OCI-LY7 (cell line): ENCODE measurements around the gene ISOC2. TPM values are rescaled to one million over a fixed set of nuclear protein-coding genes. Genes with fewer than 3 reads are reported as not detected.

Source experiments
- BruUV-seq: library from RNA; stranded (reverse); fragments of 400-500 nt; replicated peaks from 2 replicates; lab custom pipeline; 2021; lab: Mats Ljungman, UMichigan
- CTCF ChIA-PET: fragments of 300-600 bp; sonication (Branson Sonifier 250); formaldehyde crosslinking; loops from one replicate; lab custom pipeline; 2022; ENCODE audit warnings: antibody characterized with exemption; ENCODE audit not compliant: unreplicated experiment; lab: Charles Lee
- POLR2A ChIA-PET: fragments of 300-600 bp; sonication (Branson Sonifier 250); formaldehyde crosslinking; loops from one replicate; lab custom pipeline; 2022; ENCODE audit warnings: antibody characterized with exemption; lab: Charles Lee
- DNase-seq: peaks from one replicate; pipeline ENCODE4 v3.0.0-alpha.2; 2015; ENCODE audit warnings: low spot score
- H2AFZ ChIP-seq: fragments of 200-600 bp; sonication (generic), shearing (Covaris generic); 2 replicates; pipeline ENCODE4 v1.6.1; 2014; ENCODE audit warnings: mild to moderate bottlenecking, antibody characterized with exemption, low read length, moderate library complexity
- H3K27ac ChIP-seq: fragments of 200-600 bp; sonication (generic); 2 replicates; pipeline ENCODE4 v1.5.1; 2014; ENCODE audit warnings: mixed run types, low read depth, mild to moderate bottlenecking, moderate library complexity, low read length, inconsistent platforms; ENCODE audit not compliant: poor library complexity, severe bottlenecking
- H3K36me3 ChIP-seq: fragments of 200-600 bp; sonication (generic); 2 replicates; pipeline ENCODE4 v1.6.1; 2014; ENCODE audit warnings: mild to moderate bottlenecking, antibody characterized with exemption, low read length, moderate library complexity, mixed read lengths; ENCODE audit not compliant: insufficient read depth
- H3K4me1 ChIP-seq: fragments of 200-600 bp; sonication (generic); 2 replicates; pipeline ENCODE4 v1.5.1; 2014; ENCODE audit warnings: mild to moderate bottlenecking, low read length; ENCODE audit not compliant: insufficient read depth, poor library complexity, severe bottlenecking
- H3K4me2 ChIP-seq: fragments of 200-600 bp; sonication (generic); 2 replicates; pipeline ENCODE4 v1.6.1; 2014; ENCODE audit warnings: mild to moderate bottlenecking, low read length
- H3K4me3 ChIP-seq: fragments of 200-600 bp; sonication (generic); 2 replicates; pipeline ENCODE4 v1.5.1; 2014; ENCODE audit warnings: mild to moderate bottlenecking, low read depth, low read length; ENCODE audit not compliant: poor library complexity, severe bottlenecking
- H3K79me2 ChIP-seq: fragments of 200-600 bp; sonication (generic); 2 replicates; pipeline ENCODE4 v1.6.1; 2016; ENCODE audit warnings: low read depth, mild to moderate bottlenecking, low read length, moderate library complexity, mixed read lengths; ENCODE audit not compliant: insufficient read depth
- H3K9me2 ChIP-seq: fragments of 200-600 bp; sonication (generic); 2 replicates; pipeline ENCODE4 v1.6.1; 2016; ENCODE audit warnings: mild to moderate bottlenecking, low read length, mixed read lengths; ENCODE audit not compliant: insufficient read depth
- H3K9me3 ChIP-seq: fragments of 200-600 bp; sonication (generic); 2 replicates; pipeline ENCODE4 v1.6.1; 2014; ENCODE audit warnings: mild to moderate bottlenecking, mixed run types, low read length, mixed read lengths
- H4K20me1 ChIP-seq: fragments of 200-600 bp; sonication (generic); 2 replicates; pipeline ENCODE4 v1.6.1; 2014; ENCODE audit warnings: mild to moderate bottlenecking, antibody characterized with exemption, low read length, moderate library complexity, mixed read lengths; ENCODE audit not compliant: insufficient read depth
- EZH2phosphoT487 ChIP-seq: fragments of 200-600 bp; sonication (generic); IDR thresholded peaks from 2 replicates; pipeline ENCODE4 v1.6.1; 2018; ENCODE audit warnings: low read depth, borderline replicate concordance, mild to moderate bottlenecking, mixed run types, antibody characterized with exemption, low read length, moderate library complexity, mixed read lengths
- intact Hi-C: fragments of 100-400 bp; cut with micrococcal nuclease; formaldehyde crosslinking; loops from one replicate; pipeline ENCODE4 v1.10.0; 2022; ENCODE audit not compliant: unreplicated experiment
- total RNA-seq, 2 experiments: library from RNA; depleted of rRNA in 1 of 2; stranded (reverse); fragments of >200 nt in 1 of 2; shearing (Covaris generic) in 1 of 2; gene quantifications; 2 replicates each; pipeline ENCODE4 v1.2.3, GENCODE V29; 2014 to 2022
- TF ChIP-seq, protein P1 (sequence below): fragments of 200-600 bp; sonication (generic); conservative IDR thresholded peaks from 2 replicates; pipeline ENCODE4 v1.5.1; 2014; ENCODE audit warnings: mild to moderate bottlenecking, antibody characterized with exemption, low read length, moderate library complexity, mixed read lengths

ISOC2 gene
- total RNA-seq, 2 experiments from 2014 or later: 37.0 to 115 TPM

- ChIA-PET POLR2A (no interaction called here), CTCF (no interaction called here)
- peaks cover 3% of the 10 kb centered on the region for H3K4me1 ChIP-seq
- H3K9me3 ChIP-seq: no peaks in the 10 kb centered on the region
- H3K79me2 ChIP-seq: no peaks in the 10 kb centered on the region
- TF ChIP-seq, protein P1, sequence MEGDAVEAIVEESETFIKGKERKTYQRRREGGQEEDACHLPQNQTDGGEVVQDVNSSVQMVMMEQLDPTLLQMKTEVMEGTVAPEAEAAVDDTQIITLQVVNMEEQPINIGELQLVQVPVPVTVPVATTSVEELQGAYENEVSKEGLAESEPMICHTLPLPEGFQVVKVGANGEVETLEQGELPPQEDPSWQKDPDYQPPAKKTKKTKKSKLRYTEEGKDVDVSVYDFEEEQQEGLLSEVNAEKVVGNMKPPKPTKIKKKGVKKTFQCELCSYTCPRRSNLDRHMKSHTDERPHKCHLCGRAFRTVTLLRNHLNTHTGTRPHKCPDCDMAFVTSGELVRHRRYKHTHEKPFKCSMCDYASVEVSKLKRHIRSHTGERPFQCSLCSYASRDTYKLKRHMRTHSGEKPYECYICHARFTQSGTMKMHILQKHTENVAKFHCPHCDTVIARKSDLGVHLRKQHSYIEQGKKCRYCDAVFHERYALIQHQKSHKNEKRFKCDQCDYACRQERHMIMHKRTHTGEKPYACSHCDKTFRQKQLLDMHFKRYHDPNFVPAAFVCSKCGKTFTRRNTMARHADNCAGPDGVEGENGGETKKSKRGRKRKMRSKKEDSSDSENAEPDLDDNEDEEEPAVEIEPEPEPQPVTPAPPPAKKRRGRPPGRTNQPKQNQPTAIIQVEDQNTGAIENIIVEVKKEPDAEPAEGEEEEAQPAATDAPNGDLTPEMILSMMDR: peak; percentile 80
- no peak for TF ChIP-seq EZH2phosphoT487
- H3K4me2 ChIP-seq: no peak overlapping the region
- no peak overlapping the region for H3K4me3 ChIP-seq
- H3K9me2 ChIP-seq: no peaks in the 10 kb centered on the region
- peaks cover 15% of the 10 kb centered on the region for H3K36me3 ChIP-seq
- H3K27ac ChIP-seq: no peak overlapping the region
- H4K20me1 ChIP-seq: no peaks in the 10 kb centered on the region
- DNase-seq: peak; percentile 58
- no TSS peak for BruUV-seq
- intact Hi-C loops: no loop called here
- H2AFZ ChIP-seq: no peak overlapping the region
Measured at GRCh38 chr19:55454787-55455243, 6.6 kb downstream of the ISOC2 start.

- no peak for DNase-seq
- H4K20me1 ChIP-seq: no peaks in the 10 kb centered on the region
- H3K9me3 ChIP-seq: no peaks in the 10 kb centered on the region
- no peak overlapping the region for H3K4me2 ChIP-seq
- peaks cover 3% of the 10 kb centered on the region for H3K4me1 ChIP-seq
- no TSS peak for BruUV-seq
- no peaks in the 10 kb centered on the region for H3K79me2 ChIP-seq
- no peak overlapping the region for H3K4me3 ChIP-seq
- H3K27ac ChIP-seq: no peak overlapping the region
- no peak overlapping the region for H2AFZ ChIP-seq
- POLR2A ChIA-PET: no interaction called here
- intact Hi-C loops: no loop called here
- no peaks in the 10 kb centered on the region for H3K9me2 ChIP-seq
- peaks cover 15% of the 10 kb centered on the region for H3K36me3 ChIP-seq
- CTCF ChIA-PET: no interaction called here
- no peak for TF ChIP-seq EZH2phosphoT487
- TF ChIP-seq, protein P1: no peak
Measured at GRCh38 chr19:55453511-55454260, 7.8 kb downstream of the ISOC2 start.

DNA sequence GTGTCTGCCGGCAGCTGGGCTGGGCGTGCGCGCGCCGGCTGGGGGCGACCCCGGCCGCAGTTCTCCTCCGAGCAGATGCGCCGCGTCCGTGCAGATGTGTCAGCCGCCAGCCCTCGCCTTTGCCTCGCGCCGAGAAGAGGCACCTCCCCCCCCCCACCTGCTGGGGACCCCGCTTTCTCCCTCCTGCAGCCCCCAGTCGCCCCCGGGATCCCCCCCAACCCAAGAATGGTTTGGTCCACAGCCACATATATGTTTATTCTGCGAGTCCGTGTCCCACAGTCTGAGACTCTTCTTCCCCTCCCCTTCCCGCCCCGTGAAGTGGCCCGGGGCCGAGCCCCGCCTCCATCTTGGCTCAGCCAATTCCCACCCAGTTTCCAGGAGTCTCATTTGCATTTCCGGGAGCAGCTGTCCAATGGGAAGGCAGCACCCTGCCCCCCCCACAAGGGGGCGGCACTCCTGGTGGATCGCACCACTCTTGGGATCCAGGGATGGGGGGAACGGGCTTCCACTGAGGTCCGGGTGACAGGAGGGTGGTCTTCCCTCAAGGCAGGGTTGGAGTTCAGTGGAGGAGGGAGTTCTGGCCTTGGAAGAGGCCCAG lies 8.6 kb downstream of the ISOC2 start:
- intact Hi-C loops: no loop called here
- TF ChIP-seq EZH2phosphoT487: no peak
- TF ChIP-seq, protein P1: no peak
- Histone ChIP-seq H3K9me3 (no peaks in the 10 kb centered on the region), H2AFZ (no peak overlapping the region), H3K4me1 (peaks cover 2% of the 10 kb centered on the region), H3K4me2 (no peak overlapping the region; the same call in 1 of the 2 replicates), H3K36me3 (peaks cover 15% of the 10 kb centered on the region), H3K27ac (no peak overlapping the region), H4K20me1 (no peaks in the 10 kb centered on the region), H3K79me2 (no peaks in the 10 kb centered on the region), H3K9me2 (no peaks in the 10 kb centered on the region), H3K4me3 (no peak overlapping the region)
- DNase-seq: peak; percentile 76
- CTCF ChIA-PET: no interaction called here
- BruUV-seq: no TSS peak
- POLR2A ChIA-PET: no interaction called here
